ENCODE results near the gene LRP1.

GRCh38 chr12:57247041-57247440 is 118.8 kb downstream of the LRP1 start:
- TF ChIP-seq CTCF (IDR thresholded peaks at IDR 0.05) (no peak), ZFX (IDR thresholded peaks at IDR 0.05; ENCODE audit: borderline replicate concordance) (no peak)

Measured in 22Rv1 (cell line).